ENCODE results near the gene SLC15A3.

DNA sequence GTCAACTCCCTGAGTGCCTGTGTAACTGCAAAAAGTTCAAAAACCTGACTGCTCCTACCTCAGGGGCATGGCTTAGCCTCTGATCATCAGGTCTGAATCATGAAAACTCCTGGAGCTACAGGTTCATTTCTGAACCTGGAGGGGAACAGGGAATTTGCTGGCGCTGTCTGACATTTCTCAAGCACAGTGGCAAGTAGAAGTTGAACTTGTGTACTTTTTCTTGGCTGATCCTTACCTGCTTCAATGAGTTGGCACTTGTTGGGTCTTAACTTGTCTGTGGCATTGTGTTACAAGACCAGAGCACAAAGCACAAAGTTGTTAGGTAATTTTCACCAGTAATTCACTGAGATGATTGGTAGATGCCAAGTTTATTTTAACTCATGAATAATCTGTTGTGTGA is 34.7 kb downstream of the SLC15A3 start:
- TF ChIP-seq, protein P1, sequence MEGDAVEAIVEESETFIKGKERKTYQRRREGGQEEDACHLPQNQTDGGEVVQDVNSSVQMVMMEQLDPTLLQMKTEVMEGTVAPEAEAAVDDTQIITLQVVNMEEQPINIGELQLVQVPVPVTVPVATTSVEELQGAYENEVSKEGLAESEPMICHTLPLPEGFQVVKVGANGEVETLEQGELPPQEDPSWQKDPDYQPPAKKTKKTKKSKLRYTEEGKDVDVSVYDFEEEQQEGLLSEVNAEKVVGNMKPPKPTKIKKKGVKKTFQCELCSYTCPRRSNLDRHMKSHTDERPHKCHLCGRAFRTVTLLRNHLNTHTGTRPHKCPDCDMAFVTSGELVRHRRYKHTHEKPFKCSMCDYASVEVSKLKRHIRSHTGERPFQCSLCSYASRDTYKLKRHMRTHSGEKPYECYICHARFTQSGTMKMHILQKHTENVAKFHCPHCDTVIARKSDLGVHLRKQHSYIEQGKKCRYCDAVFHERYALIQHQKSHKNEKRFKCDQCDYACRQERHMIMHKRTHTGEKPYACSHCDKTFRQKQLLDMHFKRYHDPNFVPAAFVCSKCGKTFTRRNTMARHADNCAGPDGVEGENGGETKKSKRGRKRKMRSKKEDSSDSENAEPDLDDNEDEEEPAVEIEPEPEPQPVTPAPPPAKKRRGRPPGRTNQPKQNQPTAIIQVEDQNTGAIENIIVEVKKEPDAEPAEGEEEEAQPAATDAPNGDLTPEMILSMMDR (IDR thresholded peaks at IDR 0.05), result no peak
- no peak for TF ChIP-seq POLR2A (IDR thresholded peaks at IDR 0.05)
